SK-MEL-5 (cell line): ENCODE results near the gene MYRIP. TPM values are rescaled to one million over a fixed set of nuclear protein-coding genes. Genes with fewer than 3 reads are reported as not detected.
"Not testable (repeated sequence)": the region's sequence is repeated elsewhere in the genome, so short reads cannot be mapped to it uniquely, and the experiment has no call there.

Experiments used
- DNase-seq: peaks from one replicate; pipeline ENCODE4 v3.0.0-alpha.2; 2016; ENCODE audit warnings: low read depth, low spot score
- in situ Hi-C: cut with HindIII; loops from 2 replicates; pipeline ENCODE4 v1.10.0; 2016; ENCODE audit warnings: low sequenced_read_pairs, high pct_unique_total_duplicates, low pct_unique_long_range_greater_than_20kb
- total RNA-seq: library from RNA; depleted of rRNA; stranded (reverse); fragments of >200 nt; shearing (Covaris generic); gene quantifications from 2 replicates; pipeline ENCODE4 v1.2.3, GENCODE V29; 2014

MYRIP gene
- total RNA-seq, 1 experiment from 2014 or later, result 0.21 TPM

DNA sequence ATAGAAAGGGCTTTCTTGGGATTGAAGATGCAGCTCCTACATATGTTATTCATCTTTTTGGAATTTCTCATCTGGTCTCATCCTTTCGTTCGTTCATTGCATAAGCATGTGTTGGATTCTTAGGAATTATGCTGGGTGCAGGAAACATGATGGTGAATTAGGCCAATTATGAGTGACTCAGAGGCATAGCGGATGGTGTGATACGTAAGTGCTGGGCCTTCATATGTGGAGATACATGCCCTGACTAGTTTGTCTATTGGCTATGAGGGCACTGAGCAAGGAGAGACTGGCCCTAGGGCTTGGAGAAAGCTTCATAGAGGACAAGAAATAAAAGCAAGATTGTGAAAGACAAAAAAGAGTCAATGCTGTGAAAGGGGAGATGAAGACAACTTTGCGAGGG lies 235.1 kb downstream of the MYRIP start:
- DNase-seq, result peak; percentile 10
- in situ Hi-C loops, result no loop called here

DNA sequence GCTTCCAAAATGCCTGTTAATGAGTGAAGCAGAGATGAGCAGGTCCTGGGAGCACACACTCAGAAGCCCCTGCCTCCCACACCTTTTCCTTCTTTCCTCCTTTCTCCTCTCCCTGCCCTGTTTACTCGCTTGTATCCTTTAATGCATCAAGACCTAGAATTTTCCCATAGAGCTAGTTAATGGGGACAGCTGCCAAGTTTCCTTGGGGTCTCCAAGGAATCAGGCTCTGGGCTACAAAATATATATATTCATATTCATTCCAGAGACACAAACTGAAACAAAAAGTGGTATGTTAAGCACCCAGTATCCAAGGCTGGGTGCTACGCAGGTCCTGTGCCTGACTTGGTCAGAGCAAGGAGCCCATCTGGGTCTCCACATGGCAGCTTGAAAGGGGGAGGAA lies 235.6 kb downstream of the MYRIP start:
- no peak for DNase-seq
- in situ Hi-C loops, result no loop called here

DNA sequence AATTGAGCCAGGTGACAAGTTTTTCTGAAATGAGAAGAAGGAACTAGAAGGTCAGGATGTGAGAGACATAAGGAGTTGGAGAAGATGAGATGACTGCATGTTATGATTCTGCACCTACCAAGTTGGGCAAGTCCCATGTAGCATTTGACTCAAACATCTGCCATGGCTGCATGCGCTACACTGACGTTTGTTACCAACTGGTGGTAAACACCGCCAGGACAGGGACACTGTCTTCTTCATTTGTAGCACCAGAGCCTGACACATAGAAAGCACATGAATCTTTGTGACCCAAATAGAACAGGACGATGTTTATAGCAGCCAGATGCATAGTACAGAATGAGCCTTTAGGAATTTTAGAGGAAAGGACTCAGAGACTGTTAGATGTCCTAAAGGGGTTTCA lies 236.7 kb downstream of the MYRIP start:
- no peak for DNase-seq
- in situ Hi-C loops, result no loop called here

DNA sequence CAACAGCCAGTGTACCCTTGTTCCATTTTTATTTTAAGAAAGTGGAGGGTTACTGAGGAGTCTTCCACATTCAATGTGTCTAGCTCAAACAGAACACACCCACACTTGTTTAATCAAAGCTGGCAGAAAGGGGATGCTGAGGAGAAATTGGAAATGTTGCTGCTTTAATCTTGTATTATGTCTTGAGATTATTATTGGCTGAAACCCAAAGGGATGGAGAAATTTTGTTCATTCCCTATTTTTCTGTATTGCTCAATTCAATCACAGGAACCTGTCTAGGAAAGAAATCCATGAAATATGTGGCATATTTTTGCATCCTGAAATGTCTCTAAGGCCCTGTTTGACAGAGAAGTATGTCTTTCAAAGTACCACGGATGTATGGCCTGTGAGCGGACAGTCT lies 238.0 kb downstream of the MYRIP start:
- in situ Hi-C loops, result no loop called here

DNA sequence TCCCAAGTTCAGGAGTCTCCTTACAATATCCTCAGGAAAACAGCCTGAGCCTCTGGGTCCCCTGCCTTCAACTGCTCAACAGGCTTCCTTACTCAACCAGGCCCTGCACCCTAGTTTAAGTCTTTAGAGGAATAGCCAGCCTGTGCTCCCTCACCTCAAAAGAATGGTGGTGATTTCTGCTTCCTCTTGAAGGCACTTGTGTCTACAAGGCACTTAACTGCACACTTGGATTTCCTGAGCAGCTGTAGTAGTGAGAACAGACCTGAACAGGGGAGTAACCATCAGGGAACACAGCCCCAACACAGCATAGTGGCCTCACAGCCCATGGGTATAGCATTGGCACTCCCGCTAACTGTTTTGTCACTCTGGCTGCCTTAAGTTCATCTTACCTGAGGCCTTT lies 244.3 kb downstream of the MYRIP start:
- in situ Hi-C loops, result no loop called here
- DNase-seq, result no peak

More for the DNA sequence above, 238.0 kb downstream of the MYRIP start:
- DNase-seq, result no peak

DNA sequence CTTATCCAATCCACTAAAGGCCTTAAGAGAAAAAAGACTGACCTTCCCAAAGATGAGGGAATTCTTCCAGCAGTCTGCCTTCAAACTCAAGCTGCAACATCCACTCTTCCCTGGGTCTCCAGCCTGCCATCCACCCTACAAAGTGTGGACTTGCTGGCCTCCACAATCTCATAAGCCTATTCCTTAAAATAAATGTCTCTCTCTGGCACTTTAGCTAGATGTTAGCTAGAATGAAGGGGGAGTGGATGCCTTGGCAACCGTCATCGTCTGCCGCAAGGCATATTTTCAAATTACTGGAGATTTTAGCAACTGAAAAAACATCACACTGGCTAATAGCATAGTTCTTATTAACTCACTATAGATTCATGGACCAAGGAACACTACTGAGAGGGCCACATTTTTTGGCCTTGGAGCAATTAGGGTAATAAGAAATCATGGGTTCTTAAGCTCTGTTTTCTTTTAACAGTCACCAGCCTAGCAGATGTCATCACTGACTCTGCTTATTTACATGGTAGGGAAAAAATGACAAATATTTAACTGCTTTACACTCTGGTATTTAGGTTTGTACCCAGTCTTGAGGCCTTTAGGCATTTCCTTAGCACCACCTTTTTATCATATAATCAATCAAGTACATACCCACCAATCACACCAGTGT lies 245.3 kb downstream of the MYRIP start:
- in situ Hi-C loops, result no loop called here
- DNase-seq, result no peak

DNA sequence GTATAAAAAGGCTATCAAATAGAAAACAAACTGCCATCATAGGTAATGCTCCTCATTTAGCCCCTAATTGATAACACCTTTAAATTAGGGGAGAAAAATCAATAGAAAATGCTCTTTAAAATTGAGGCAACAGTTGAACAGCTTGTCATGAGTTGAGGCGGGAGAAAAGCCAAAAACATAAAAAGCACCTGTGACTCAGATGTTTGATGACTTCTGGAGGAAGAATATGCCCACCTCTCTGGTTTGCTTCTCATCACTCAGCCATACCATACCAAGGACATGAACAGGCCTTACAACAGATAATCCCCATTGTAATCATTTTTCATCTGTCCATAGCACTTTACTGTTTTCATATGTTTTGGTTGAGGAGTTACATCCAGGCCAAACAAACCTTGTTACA lies 246.0 kb downstream of the MYRIP start:
- DNase-seq, result no peak
- in situ Hi-C loops, result no loop called here

DNA sequence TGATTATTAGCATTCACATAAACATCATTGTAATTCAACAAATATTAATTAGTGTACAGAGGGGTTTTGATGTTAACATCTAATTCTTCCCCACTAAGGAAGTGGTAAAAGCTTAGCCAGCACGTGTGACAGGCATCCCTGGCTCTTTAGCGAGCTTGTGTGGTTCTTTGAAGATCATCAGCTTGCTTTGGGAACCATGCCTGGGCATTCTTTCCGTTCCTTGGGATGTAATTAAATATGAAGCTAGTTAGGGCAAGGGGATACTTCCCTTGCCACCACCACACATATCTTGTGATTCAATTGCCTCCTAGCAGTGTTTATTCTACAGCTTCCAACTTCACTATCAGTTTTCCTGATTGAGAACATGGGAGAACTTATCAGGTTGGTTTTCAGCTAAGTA lies 246.5 kb downstream of the MYRIP start:
- in situ Hi-C loops, result no loop called here
- no peak for DNase-seq

DNA sequence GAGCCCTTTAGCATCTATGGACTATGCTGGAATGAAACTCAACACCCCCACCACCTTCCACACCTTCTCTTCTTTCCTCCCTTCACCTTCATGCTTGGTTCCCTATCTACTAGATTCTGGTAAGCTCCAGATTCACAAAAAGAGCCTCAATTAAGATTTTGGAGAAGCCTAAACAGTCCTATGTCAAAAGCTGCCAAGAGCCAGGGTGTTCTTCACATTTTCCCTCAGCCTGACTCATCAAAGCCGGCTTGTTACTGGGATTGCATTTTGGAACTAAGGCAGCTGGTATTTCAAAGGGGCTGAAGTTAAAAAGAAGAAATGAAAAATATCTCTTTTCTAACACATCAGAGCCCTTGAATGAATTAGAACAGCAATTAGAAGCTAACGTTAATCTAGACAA lies 247.7 kb downstream of the MYRIP start:
- in situ Hi-C loops, result no loop called here

DNA sequence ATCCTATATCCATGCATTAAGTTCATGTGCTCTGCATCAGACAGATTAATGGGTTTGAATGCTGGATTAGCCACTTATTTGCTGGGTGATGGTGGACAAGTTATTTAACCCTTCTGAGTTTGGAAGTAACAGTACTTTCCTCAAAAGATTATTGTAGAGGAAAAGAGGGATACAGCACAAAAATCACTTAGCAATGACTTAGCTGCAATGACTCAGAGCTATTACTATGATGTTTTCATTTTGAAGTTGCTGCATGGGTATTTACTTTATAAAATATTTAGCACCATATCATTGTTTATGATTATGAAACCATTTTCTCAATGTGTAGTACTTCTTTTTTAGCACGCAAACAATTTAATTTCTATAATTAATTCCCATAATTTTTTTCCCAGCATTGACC lies 248.4 kb downstream of the MYRIP start:
- no peak for DNase-seq
- in situ Hi-C loops, result no loop called here

More for the DNA sequence above, 247.7 kb downstream of the MYRIP start:
- DNase-seq, result no peak

DNA sequence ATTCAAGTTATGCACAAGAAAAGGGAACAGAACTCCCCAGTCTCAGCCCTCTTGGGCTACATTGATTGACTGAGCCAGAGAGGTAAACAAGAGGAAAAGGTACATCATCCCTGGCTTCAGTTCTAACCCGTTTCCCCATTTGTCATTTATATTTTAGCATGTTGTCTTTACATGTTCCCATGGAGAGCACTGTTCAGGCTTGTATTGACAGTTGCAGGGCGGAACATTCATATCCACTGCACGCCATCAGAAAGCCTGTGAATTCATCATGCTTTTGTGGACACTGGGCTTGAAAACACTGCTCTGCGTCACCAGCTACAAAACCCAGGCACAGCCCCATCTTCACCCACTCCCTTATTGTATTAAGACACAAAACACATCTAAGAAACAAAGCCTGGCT lies 259.2 kb downstream of the MYRIP start:
- in situ Hi-C loops, result no loop called here
- no peak for DNase-seq

DNA sequence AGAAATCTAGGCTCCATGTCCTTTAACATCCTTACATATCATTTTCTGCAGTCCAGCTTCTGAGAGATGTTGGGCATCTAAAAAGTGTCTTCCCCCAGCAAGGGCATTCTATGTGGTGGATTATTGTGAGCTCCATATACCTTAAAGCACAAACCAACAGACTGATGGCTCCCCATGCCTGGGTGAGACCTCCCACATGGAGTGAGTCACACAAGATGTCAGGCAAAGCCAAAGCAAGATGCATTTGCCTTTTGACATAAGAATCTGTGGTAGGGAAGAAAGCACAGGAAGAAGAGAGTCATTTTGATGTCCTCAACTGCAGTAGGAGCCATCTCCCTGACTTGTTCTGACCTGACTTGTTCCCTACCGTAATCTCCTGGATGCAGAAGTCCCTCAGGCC lies 261.4 kb downstream of the MYRIP start:
- in situ Hi-C loops, result no loop called here
- no peak for DNase-seq

DNA sequence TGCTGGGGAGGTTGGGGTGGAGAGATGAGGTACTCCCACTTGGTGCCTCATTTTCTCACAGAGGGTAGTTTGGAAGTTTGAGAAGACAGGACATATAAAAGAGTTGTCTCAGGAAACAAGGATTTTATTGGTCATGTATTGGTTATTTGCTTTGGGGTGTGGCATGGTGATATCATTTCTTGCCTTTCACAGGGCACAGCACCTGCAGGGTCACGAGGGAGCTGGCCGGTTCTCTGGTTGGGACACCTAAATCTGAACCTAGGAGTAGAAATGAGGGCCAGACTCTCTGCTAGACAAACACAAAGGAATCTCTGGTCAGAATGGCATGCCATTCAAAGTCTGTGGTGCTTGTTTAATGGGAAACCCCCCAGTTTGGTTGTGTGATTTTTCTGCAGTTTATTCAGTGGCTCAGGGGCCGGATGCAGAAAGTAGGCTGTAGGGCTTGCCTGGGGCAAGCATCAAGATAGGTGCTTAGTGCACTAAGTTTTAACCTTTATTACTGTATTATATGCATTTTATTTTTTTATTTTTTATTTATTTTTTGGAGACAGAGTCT lies 262.4 kb downstream of the MYRIP start:
- in situ Hi-C loops, result no loop called here
- no peak for DNase-seq

DNA sequence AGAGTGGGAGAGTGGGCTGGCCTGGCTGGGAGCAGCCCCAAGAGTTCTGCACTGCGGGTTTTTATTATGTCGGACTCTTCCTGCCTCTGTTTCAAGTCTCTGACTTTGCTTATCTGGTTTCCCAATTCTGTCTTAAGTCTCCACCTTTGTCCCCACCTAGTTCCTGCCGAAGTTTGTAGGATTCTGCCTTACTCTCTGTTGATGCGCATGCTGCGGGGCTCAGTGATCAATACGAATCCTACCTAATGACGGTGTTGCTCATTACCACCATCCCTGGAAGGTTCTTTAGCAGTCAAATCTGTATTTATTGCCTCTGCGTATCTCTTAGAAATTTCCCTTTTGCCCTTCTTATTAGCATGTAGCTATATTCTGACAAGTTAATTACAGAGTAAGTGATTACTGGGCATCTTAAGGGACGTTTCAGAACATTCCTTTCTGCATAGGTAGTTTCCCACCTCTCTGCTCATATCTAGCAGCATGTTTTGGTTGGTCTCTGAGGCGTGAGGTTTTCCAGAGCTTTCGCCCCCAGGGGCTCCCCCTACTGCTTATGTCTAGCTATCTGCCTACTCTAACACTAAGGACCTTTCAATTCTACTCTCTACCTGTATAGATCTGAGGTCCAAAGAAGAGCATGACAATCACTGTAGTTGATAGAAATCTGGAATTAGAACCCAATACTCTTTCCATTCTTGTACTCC lies 264.1 kb downstream of the MYRIP start:
- in situ Hi-C loops, result no loop called here
- peak; percentile 16 for DNase-seq

DNA sequence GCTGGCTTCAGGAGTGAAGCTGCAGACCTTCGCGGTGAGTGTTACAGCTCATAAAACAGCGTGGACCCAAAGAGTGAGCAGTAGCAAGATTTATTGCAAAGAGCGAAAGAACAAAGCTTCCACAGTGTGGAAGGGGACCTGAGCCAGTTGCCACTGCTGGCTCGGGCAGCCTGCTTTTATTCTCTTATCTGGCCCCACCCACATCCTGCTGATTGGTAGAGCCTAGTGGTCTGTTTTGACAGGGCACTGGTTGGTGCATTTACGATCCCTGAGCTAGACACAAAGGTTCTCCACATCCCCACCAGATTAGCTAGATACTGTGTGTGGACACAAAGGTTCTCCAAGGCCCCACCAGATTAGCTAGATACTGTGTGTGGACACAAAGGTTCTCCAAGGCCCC lies 267.7 kb downstream of the MYRIP start:
- in situ Hi-C loops, DNase-seq: not testable (repeated sequence)

DNA sequence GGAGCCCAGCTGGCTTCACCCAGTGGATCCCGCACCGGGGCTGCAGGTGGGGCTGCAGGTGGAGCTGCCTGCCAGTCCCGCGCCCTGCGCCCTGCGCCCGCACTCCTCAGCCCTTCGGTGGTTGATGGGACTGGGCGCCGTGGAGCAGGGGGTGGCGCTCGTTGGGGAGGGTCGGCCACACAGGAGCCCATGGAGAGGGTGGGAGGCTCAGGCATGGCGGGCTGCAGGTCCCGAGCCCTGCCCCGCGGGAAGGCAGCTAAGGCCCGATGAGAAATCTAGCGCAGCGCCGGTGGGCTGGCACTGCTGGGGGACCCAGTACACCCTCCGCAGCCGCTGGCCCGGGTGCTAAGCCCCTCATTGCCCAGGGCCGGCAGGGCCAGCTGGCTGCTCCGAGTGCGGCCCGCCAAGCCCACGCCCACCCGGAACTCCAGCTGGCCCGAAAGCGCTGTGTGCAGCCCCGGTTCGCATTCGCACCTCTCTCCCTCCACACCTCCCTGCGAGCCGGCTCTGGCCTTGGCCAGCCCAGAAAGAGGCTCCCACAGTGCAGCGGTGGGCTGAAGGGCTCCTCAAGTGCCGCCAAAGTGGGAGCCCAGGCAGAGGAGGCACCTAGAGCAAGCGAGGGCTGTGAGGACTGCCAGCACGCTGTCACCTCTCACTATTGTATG lies 268.6 kb downstream of the MYRIP start:
- DNase-seq, in situ Hi-C loops: not testable (repeated sequence)

DNA sequence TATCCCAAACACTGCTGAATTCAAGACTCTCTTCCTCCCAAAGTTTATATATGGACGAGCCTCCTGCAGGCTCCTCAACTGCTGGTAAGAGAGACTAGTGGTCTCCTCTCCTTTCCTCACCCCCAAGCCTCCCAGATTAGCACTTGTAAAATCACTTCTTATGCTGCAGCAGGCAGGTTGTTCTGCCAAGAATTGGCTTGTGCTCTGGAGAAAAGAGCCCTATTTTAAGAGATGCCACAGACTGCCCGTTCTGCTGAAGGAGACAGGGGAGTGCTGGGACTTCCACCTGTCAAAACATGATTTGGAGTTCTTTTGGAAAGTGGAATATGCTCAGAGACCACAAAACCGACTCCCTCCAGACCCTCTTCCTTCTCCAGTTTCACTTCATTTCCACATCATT lies 269.2 kb downstream of the MYRIP start:
- in situ Hi-C loops, result no loop called here
- DNase-seq, result no peak

DNA sequence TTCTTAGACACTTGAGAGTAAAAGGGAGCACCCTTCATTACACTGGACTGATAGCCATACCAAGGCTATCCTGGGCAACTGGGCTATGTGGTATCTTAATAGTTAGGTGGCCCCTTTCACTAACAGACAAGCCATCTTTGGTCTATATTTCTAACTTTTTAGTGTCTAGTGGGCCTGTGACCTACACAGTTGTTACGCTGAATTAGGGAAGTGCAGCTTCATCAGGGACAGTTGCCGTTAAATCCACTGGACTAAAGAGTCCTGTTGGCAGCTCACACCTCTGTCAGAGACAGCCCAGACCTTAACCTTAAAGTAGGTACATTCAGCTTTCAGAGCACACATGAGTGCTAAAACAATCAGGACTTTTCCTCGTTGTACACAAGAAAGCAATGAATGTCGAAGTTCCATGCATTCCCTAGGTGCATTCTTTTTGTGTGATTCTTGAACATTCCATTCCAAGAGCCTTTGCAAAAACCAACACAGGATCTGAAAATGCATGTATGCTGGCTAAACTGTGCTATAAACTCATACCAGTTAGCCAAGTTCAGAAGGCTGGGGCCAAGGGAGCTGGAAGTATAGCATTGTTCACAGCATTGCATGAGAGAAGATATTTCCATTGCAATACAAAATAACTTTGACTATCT lies 269.9 kb downstream of the MYRIP start:
- in situ Hi-C loops, result no loop called here
- DNase-seq, result no peak
